Smooth muscle cell (in vitro differentiated cells): ENCODE measurements around the gene ING1. TPM values are rescaled to one million over a fixed set of nuclear protein-coding genes. Genes with fewer than 3 reads are reported as not detected.
"Not testable (repeated sequence)": the region's sequence is repeated elsewhere in the genome, so short reads cannot be mapped to it uniquely, and the experiment has no call there.

Experiments
- DNase-seq: peaks from one replicate; lab custom pipeline; 2025; ENCODE audit not compliant: unreplicated experiment; lab: John Stamatoyannopoulos, UW
- H2AFZ ChIP-seq: fragments of 200-600 bp; sonication (generic); 2 replicates; pipeline ENCODE4 v1.6.0; 2016; ENCODE audit warnings: antibody characterized with exemption, low read depth, mild to moderate bottlenecking
- H3F3A ChIP-seq: fragments of 200-600 bp; sonication (generic); 2 replicates; pipeline ENCODE4 v1.6.0; 2017; ENCODE audit warnings: antibody characterized with exemption, low read depth
- H3K27ac ChIP-seq: fragments of 200-600 bp; sonication (generic); 2 replicates; pipeline ENCODE4 v1.5.1; 2016; ENCODE audit warnings: low read depth, mild to moderate bottlenecking
- H3K27me3 ChIP-seq: fragments of 200-600 bp; sonication (generic); 2 replicates; pipeline ENCODE4 v1.6.1; 2016; ENCODE audit warnings: low read depth, mild to moderate bottlenecking
- H3K36me3 ChIP-seq: fragments of 200-600 bp; sonication (generic); 2 replicates; pipeline ENCODE4 v1.5.1; 2016; ENCODE audit warnings: low read depth
- H3K4me1 ChIP-seq: fragments of 200-600 bp; sonication (generic); 2 replicates; pipeline ENCODE4 v1.5.1; 2016; ENCODE audit warnings: low read depth
- H3K4me2 ChIP-seq: fragments of 200-600 bp; sonication (generic); 2 replicates; pipeline ENCODE4 v1.6.0; 2016; ENCODE audit warnings: mild to moderate bottlenecking
- H3K4me3 ChIP-seq: fragments of 200-600 bp; sonication (generic); 2 replicates; pipeline ENCODE4 v1.5.1; 2016; ENCODE audit warnings: mild to moderate bottlenecking
- H3K79me2 ChIP-seq: fragments of 200-600 bp; sonication (generic); 2 replicates; pipeline ENCODE4 v1.6.0; 2016; ENCODE audit warnings: low read depth, mild to moderate bottlenecking
- H3K9ac ChIP-seq: fragments of 200-600 bp; sonication (generic); 2 replicates; pipeline ENCODE4 v1.6.0; 2016; ENCODE audit warnings: low read depth
- H3K9me3 ChIP-seq: fragments of 200-600 bp; sonication (generic); replicated peaks from 2 replicates; pipeline ENCODE4 v1.5.1; 2016; ENCODE audit warnings: low read depth
- H4K20me1 ChIP-seq: fragments of 200-600 bp; sonication (generic); 2 replicates; pipeline ENCODE4 v1.6.0; 2016; ENCODE audit warnings: low read depth
- WGBS: methylation state at CpG from one replicate; pipeline ENCODE4 v1.1.7; 2016; ENCODE audit warnings: low lambda C conversion rate; 5-methylcytosine and 5-hydroxymethylcytosine counted together
- polyA plus RNA-seq: library from polyadenylated mRNA; unstranded; fragments of >200 nt; fragmentation: Nextera tagmentation; extraction: Ambion mirVana; gene quantifications from 2 replicates; pipeline ENCODE4 v1.2.1, GENCODE V29; 2016
- total RNA-seq: library from RNA; depleted of rRNA; stranded (reverse); fragments of >200 nt; gene quantifications from 2 replicates; pipeline ENCODE4 v1.2.3, GENCODE V29; 2014
- TF ChIP-seq, protein P1 (sequence below): fragments of 200-600 bp; sonication (generic); IDR thresholded peaks from 2 replicates; pipeline ENCODE4 v1.5.1; 2017; ENCODE audit warnings: borderline replicate concordance, mild to moderate bottlenecking, antibody characterized with exemption; ENCODE audit not compliant: insufficient read depth, poor library complexity, severe bottlenecking

ING1 gene
- total and polyA plus RNA-seq, 2 experiments from 2014 or later = 13.8 to 29.3 TPM

DNA sequence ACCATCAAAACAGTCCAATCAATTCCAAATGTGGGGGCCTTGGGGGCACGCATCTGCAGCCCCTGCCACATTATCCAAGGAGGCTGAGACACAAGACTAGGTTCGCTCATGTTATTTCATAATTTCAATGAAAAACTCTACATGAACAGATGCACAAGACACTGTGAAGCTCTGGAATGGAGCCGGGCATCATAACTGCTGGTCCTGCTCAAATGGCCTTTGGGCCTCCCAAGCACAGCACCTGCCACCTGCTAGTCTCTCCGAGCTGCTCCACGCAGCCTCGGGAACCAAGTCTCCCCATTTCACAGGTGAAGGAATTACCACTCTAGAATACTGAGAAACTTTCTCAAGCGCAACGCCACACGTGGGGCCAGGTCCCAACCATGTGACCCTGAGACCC, 24.5 kb upstream of the ING1 start:
- 87% methylated on average over 9 of the region's 9 CpGs for WGBS
- H2AFZ ChIP-seq = no peak overlapping the region
- H3K4me2 ChIP-seq = no peak overlapping the region
- no peaks in the 10 kb centered on the region for H3K27me3 ChIP-seq
- peaks cover 3% of the 10 kb centered on the region for H3K79me2 ChIP-seq
- no peak overlapping the region for H3K4me3 ChIP-seq
- H3K27ac ChIP-seq = no peak overlapping the region
- no peaks in the 10 kb centered on the region for H3F3A ChIP-seq
- H3K4me1 ChIP-seq = no peaks in the 10 kb centered on the region
- DNase-seq = no peak
- H3K9me3 ChIP-seq = no peaks in the 10 kb centered on the region
- H4K20me1 ChIP-seq = peaks cover 16% of the 10 kb centered on the region
- H3K36me3 ChIP-seq = no peaks in the 10 kb centered on the region
- TF ChIP-seq, protein P1, sequence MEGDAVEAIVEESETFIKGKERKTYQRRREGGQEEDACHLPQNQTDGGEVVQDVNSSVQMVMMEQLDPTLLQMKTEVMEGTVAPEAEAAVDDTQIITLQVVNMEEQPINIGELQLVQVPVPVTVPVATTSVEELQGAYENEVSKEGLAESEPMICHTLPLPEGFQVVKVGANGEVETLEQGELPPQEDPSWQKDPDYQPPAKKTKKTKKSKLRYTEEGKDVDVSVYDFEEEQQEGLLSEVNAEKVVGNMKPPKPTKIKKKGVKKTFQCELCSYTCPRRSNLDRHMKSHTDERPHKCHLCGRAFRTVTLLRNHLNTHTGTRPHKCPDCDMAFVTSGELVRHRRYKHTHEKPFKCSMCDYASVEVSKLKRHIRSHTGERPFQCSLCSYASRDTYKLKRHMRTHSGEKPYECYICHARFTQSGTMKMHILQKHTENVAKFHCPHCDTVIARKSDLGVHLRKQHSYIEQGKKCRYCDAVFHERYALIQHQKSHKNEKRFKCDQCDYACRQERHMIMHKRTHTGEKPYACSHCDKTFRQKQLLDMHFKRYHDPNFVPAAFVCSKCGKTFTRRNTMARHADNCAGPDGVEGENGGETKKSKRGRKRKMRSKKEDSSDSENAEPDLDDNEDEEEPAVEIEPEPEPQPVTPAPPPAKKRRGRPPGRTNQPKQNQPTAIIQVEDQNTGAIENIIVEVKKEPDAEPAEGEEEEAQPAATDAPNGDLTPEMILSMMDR = no peak
- H3K9ac ChIP-seq = no peak overlapping the region

DNA sequence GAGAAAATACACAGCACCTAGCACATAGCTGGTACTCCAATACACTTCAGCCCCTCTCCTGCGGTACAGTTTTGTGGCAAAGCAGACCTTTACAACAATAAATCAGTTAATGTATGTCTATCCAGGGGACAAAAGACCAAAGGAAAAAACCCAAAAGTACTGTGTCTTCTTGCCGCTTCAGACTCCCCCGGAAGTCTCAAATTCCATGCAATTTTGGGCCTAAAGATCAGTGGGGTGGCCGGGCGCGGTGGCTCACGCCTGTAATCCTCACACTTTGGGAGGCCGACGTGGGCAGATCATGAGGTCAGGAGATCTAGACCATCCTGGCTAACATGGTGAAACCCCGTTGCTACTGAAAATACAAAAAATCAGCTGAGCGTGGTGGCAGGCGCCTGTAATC, 23.8 kb upstream of the ING1 start:
- Histone ChIP-seq H2AFZ (no peak overlapping the region), H3K27ac (no peak overlapping the region), H3K4me3 (no peak overlapping the region), H3F3A (no peaks in the 10 kb centered on the region), H3K4me1 (no peaks in the 10 kb centered on the region), H3K9me3 (no peaks in the 10 kb centered on the region), H3K9ac (no peak overlapping the region), H3K79me2 (peaks cover 3% of the 10 kb centered on the region), H3K27me3 (no peaks in the 10 kb centered on the region), H3K4me2 (no peak overlapping the region), H3K36me3 (no peaks in the 10 kb centered on the region), H4K20me1 (peaks cover 16% of the 10 kb centered on the region)
- 97% methylated on average over 12 of the region's 12 CpGs for WGBS
- no peak for DNase-seq
- TF ChIP-seq, protein P1 = no peak

DNA sequence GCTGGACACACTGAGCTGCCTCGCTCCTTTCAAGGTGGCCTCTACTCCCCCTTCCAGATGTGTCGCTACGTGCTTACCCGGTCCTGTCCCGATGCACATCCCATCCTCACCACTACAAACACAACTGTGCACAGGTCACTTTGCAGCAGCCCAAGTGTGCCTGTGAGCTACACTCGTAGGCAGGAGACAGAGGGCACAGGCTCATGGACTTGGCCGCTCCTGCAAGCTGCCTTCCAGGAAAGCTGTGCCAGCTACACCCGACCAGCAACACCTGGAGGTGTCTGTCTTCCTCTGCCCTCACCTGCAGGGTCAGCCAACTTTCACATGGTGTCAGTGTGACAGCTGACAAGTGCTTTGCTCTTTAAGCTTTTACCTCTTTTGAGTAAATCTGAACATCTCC, 23.0 kb upstream of the ING1 start:
- no peaks in the 10 kb centered on the region for H3K4me1 ChIP-seq
- no peak for DNase-seq
- WGBS = 96% methylated on average over 8 of the region's 8 CpGs

DNA sequence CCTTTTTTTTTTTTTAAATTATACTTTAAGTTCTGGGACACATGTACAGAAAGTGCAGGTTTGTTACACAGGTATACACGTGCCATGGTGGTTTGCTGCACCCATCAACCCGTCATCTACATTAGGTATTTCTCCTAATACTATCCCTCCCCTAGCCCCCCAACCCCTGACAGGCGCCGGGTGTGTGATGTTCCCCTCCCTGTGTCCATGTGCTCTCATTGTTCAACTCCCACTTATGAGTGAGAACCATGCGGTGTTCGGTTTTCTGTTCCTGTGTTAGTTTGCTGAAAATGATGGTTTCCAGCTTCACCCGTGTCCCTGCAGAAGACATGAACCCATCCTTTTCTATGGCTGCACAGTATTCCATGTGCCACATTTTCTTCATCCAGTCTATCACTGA, 17.7 kb upstream of the ING1 start:
- 97% methylated on average over 7 of the region's 7 CpGs for WGBS
- H3K4me3 ChIP-seq, H3K4me2 ChIP-seq, H3K9ac ChIP-seq, H3K27ac ChIP-seq, H3K36me3 ChIP-seq, H2AFZ ChIP-seq, H3K9me3 ChIP-seq, H3K27me3 ChIP-seq, H3F3A ChIP-seq, DNase-seq, H3K4me1 ChIP-seq: not testable (repeated sequence)
- H3K79me2 ChIP-seq = peaks cover 11% of the 10 kb centered on the region
- H4K20me1 ChIP-seq = peaks cover 28% of the 10 kb centered on the region

More for the DNA sequence above, 23.0 kb upstream of the ING1 start:
- H3F3A ChIP-seq = no peaks in the 10 kb centered on the region
- no peak overlapping the region for H3K9ac ChIP-seq
- no peak overlapping the region for H3K27ac ChIP-seq
- no peaks in the 10 kb centered on the region for H3K27me3 ChIP-seq
- H3K79me2 ChIP-seq = peaks cover 3% of the 10 kb centered on the region
- H3K9me3 ChIP-seq = no peaks in the 10 kb centered on the region
- H3K4me3 ChIP-seq = no peak overlapping the region
- H2AFZ ChIP-seq = no peak overlapping the region
- no peak overlapping the region for H3K4me2 ChIP-seq
- TF ChIP-seq, protein P1 = no peak
- H4K20me1 ChIP-seq = peaks cover 16% of the 10 kb centered on the region
- H3K36me3 ChIP-seq = no peaks in the 10 kb centered on the region
